K562 (cell line): ENCODE data around the gene CAPN12. TPM values are rescaled to one million over a fixed set of nuclear protein-coding genes. Genes with fewer than 3 reads are reported as not detected.

Experiments
- ATAC-seq: fragments of 200-7000 bp; cut with Tn5 transposase; 3 replicates; pipeline ENCODE4 v1.9.1; 2020; ENCODE audit warnings: moderate library complexity
- BruUV-seq: library from RNA; stranded (reverse); fragments of 400-500 nt; replicated peaks from 2 replicates; lab custom pipeline; 2021; lab: Mats Ljungman, UMichigan
- CTCF ChIA-PET: fragments of 300-600 bp; formaldehyde crosslinking; extraction: SDS; loops from one replicate; lab custom pipeline; 2021; ENCODE audit warnings: low intra/inter-chr PET ratio; lab: Yijun Ruan, JAX
- POLR2A ChIA-PET: fragments of 300-600, 350-650 bp; sonication (Branson Sonifier 250); formaldehyde crosslinking; extraction: SDS; loops from one replicate; lab custom pipeline; 2021; ENCODE audit warnings: antibody characterized with exemption, inconsistent platforms; lab: Yijun Ruan, JAX
- DNase-seq, 4 experiments: peaks; one replicate each; pipeline versions ENCODE4 v3.0.0 to v3.0.0-alpha.2; 2011 to 2018; ENCODE audit warnings: low spot score in 3 of 4, mixed read lengths in 3 of 4; ENCODE audit errors: extremely low read depth in 1 of 4
- FAIRE-seq: peaks from 2 replicates; lab custom pipeline; 2011; peaks lifted over from hg19 to GRCh38; lab: Jason Lieb, UNC
- H2AFZ ChIP-seq: 2 replicates; pipeline ENCODE4 v1.6.0; 2011; ENCODE audit warnings: low read depth, low read length, control low read depth, inconsistent platforms
- H3K27ac ChIP-seq: fragments of 200-600 bp; 3 replicates; pipeline ENCODE4 v1.8.0; 2011; ENCODE audit warnings: low read depth, mild to moderate bottlenecking, control low read depth, inconsistent platforms, low read length, moderate library complexity, mixed read lengths; ENCODE audit errors: extremely low read depth
- H3K27me3 ChIP-seq, 2 experiments: fragments of 300-600 bp in 1 of 2; 2 replicates in 1 of 2; 3 replicates in 1 of 2; pipeline versions ENCODE4 v1.6.0 to v1.8.0; 2011; ENCODE audit warnings: inconsistent platforms in 2 of 2, low read length in 2 of 2, mild to moderate bottlenecking in 1 of 2, mixed read lengths in 1 of 2, moderate library complexity in 1 of 2; ENCODE audit not compliant: control insufficient read depth in 2 of 2, insufficient read depth in 2 of 2
- H3K36me3 ChIP-seq: fragments of 300-600 bp; 3 replicates; pipeline ENCODE4 v1.8.0; 2011; ENCODE audit warnings: mild to moderate bottlenecking, low read length, inconsistent platforms; ENCODE audit not compliant: control insufficient read depth, insufficient read depth
- H3K4me1 ChIP-seq, 2 experiments: fragments of 200-600 bp in 1 of 2; replicated peaks in 1 of 2; 2 replicates in 1 of 2; 3 replicates in 1 of 2; pipeline versions ENCODE4 v1.5.1 to v1.8.0; 2011; ENCODE audit warnings: inconsistent platforms in 2 of 2, low read length in 2 of 2, mild to moderate bottlenecking in 1 of 2, mixed read lengths in 1 of 2, moderate library complexity in 1 of 2; ENCODE audit not compliant: control insufficient read depth in 2 of 2, insufficient read depth in 2 of 2
- H3K4me2 ChIP-seq: 2 replicates; pipeline ENCODE4 v1.6.1; 2011; ENCODE audit warnings: low read length, control low read depth, inconsistent platforms, mixed read lengths; ENCODE audit not compliant: insufficient read depth
- H3K4me3 ChIP-seq: fragments of 200-600 bp; sonication (generic), shearing (Covaris generic); 2 replicates; pipeline ENCODE4 v1.5.1; 2016; ENCODE audit warnings: control low read depth, inconsistent platforms
- H3K79me2 ChIP-seq: fragments of 200-600 bp; 3 replicates; pipeline ENCODE4 v1.8.0; 2011; ENCODE audit warnings: low read length, inconsistent platforms; ENCODE audit not compliant: control insufficient read depth, insufficient read depth
- H3K9ac ChIP-seq, 2 experiments: 2 replicates each; pipeline versions ENCODE4 v1.6.0 to v1.6.1; 2011; ENCODE audit warnings: low read depth in 2 of 2, low read length in 2 of 2, control low read depth in 1 of 2, inconsistent platforms in 1 of 2, mild to moderate bottlenecking in 1 of 2, mixed read lengths in 1 of 2; ENCODE audit not compliant: insufficient read depth in 1 of 2
- H3K9me1 ChIP-seq: one replicate; pipeline ENCODE4 v1.6.0; 2011; ENCODE audit warnings: inconsistent platforms, mild to moderate bottlenecking, low read length, moderate library complexity; ENCODE audit not compliant: control insufficient read depth, insufficient read depth
- H3K9me3 ChIP-seq: replicated peaks from 2 replicates; pipeline ENCODE4 v1.5.1; 2011; ENCODE audit warnings: low read depth, low read length, inconsistent platforms; ENCODE audit not compliant: control insufficient read depth, insufficient read depth
- H4K20me1 ChIP-seq: replicated peaks from 2 replicates; pipeline ENCODE4 v1.6.1; 2011; ENCODE audit warnings: low read length, inconsistent platforms, mixed read lengths; ENCODE audit not compliant: control insufficient read depth, insufficient read depth
- ARID1B ChIP-seq: fragments of 450-650 bp; IDR thresholded peaks from 2 replicates; pipeline ENCODE4 v1.6.1; 2016; ENCODE audit warnings: antibody characterized with exemption, mild to moderate bottlenecking, inconsistent platforms
- CBX3 ChIP-seq, 2 experiments: IDR thresholded peaks; 1 replicate in 1 of 2; 2 replicates in 1 of 2; pipeline ENCODE4 v1.6.1; 2012; ENCODE audit warnings: inconsistent platforms in 2 of 2, low read length in 2 of 2, borderline replicate concordance in 1 of 2, control low read depth in 1 of 2
- CREM ChIP-seq: IDR thresholded peaks from 2 replicates; pipeline ENCODE4 v1.6.1; 2014; ENCODE audit warnings: antibody characterized with exemption, low read depth
- DIDO1 ChIP-seq: fragments of 450-650 bp; IDR thresholded peaks from 2 replicates; pipeline ENCODE4 v1.6.1; 2016; ENCODE audit warnings: low read depth, missing biosample characterization, missing genetic modification characterization
- ILF3 ChIP-seq: fragments of 450-650 bp; IDR thresholded peaks from 2 replicates; pipeline ENCODE4 v1.6.1; 2018; ENCODE audit warnings: antibody characterized with exemption, mild to moderate bottlenecking, moderate library complexity, borderline replicate concordance
- L3MBTL2 ChIP-seq: fragments of 450-650 bp; IDR thresholded peaks from 2 replicates; pipeline ENCODE4 v1.6.1; 2016; ENCODE audit warnings: mild to moderate bottlenecking, moderate library complexity
- MCM3 ChIP-seq: fragments of 450-650 bp; IDR thresholded peaks from 2 replicates; pipeline ENCODE4 v1.6.1; 2016
- NFRKB ChIP-seq: fragments of 450-650 bp; IDR thresholded peaks from 2 replicates; pipeline ENCODE4 v1.6.1; 2016; ENCODE audit warnings: low read depth
- RBFOX2 ChIP-seq: fragments of 200-400 bp; formaldehyde crosslinking; IDR thresholded peaks from 2 replicates; pipeline ENCODE4 v1.6.1; 2017; ENCODE audit warnings: low read depth, mild to moderate bottlenecking, low read length, moderate library complexity
- STAT6 ChIP-seq: sonication (generic); formaldehyde crosslinking; IDR thresholded peaks from 2 replicates; pipeline ENCODE4 v1.8.1; 2023; ENCODE audit warnings: mild to moderate bottlenecking, missing genetic modification reagents
- TSC22D4 ChIP-seq: fragments of 450-650 bp; IDR thresholded peaks from 2 replicates; pipeline ENCODE4 v1.6.1; 2016; ENCODE audit warnings: missing genetic modification characterization, missing biosample characterization, control low read depth
- ZFX ChIP-seq: sonication (generic); formaldehyde crosslinking; IDR thresholded peaks from 2 replicates; pipeline ENCODE4 v1.8.0; 2022; ENCODE audit warnings: mild to moderate bottlenecking, missing genetic modification reagents, moderate library complexity
- ZNF592 ChIP-seq: fragments of 450-650 bp; IDR thresholded peaks from 2 replicates; pipeline ENCODE4 v1.6.1; 2017; ENCODE audit warnings: antibody characterized with exemption, mild to moderate bottlenecking
- WGBS: fragments of 100-300 bp; shearing (Covaris generic); methylation state at CpG from one replicate; pipeline ENCODE4 v1.1.6; 2016; ENCODE audit warnings: low coverage, mixed read lengths; ENCODE audit not compliant: insufficient coverage; ENCODE audit errors: missing lambda C conversion rate; 5-methylcytosine and 5-hydroxymethylcytosine counted together
- in situ Hi-C: fragments of 300-500 bp; cut with MboI; formaldehyde crosslinking; loops from 4 replicates; pipeline ENCODE4 v1.15.0; 2018; ENCODE audit warnings: inconsistent platforms, mixed read lengths
- intact Hi-C: fragments of 100-400 bp; cut with micrococcal nuclease; formaldehyde crosslinking; loops from 2 replicates; pipeline ENCODE4 v1.14.2; 2022
- polyA plus RNA-seq, 8 experiments: library from polyadenylated mRNA; depleted of rRNA in 4 of 8; stranded (reverse) in 5 of 8; unstranded in 3 of 8; fragments of >200 nt; fragmentation: Nextera tagmentation in 2 of 8; fragmentation: Illumina TruSeq in 1 of 8; extraction: Ambion mirVana in 2 of 8; extraction: Trizol in 1 of 8; gene quantifications; 2 replicates each; pipeline versions ENCODE4 v1.2.1 to v1.2.3, GENCODE V29; 2011 to 2014; ENCODE audit warnings: inconsistent platforms in 1 of 8, missing spikeins in 1 of 8
- total RNA-seq, 7 experiments: library from RNA; depleted of rRNA in 6 of 7; stranded (reverse); fragments of >200 nt in 6 of 7; fragmentation: Illumina TruSeq in 2 of 7; extraction: Trizol in 2 of 7; gene quantifications; 2 replicates each; pipeline versions ENCODE4 v1.2.1 to v1.2.3, GENCODE V29; 2011 to 2021; ENCODE audit warnings: low replicate concordance in 1 of 7
- TF ChIP-seq, protein P1 (sequence below), 3 experiments: fragments of 200-800 bp in 1 of 3; sonication (Bioruptor generic) in 1 of 3; sonication (generic) in 1 of 3; formaldehyde crosslinking in 1 of 3; IDR thresholded peaks; 2 replicates each; pipeline versions ENCODE4 v1.6.1 to v1.8.0; 2016 to 2022; ENCODE audit warnings: mild to moderate bottlenecking in 2 of 3, missing compliant biosample characterization in 2 of 3, missing genetic modification characterization in 2 of 3, missing genetic modification reagents in 1 of 3

The CAPN12 gene
- total and polyA plus RNA-seq, 9 of the 15 experiments (the other 6 are each of a cell fraction or from before 2014, with no cell fraction given), result 0.83 to 7.0 (median 1.6) TPM

DNA sequence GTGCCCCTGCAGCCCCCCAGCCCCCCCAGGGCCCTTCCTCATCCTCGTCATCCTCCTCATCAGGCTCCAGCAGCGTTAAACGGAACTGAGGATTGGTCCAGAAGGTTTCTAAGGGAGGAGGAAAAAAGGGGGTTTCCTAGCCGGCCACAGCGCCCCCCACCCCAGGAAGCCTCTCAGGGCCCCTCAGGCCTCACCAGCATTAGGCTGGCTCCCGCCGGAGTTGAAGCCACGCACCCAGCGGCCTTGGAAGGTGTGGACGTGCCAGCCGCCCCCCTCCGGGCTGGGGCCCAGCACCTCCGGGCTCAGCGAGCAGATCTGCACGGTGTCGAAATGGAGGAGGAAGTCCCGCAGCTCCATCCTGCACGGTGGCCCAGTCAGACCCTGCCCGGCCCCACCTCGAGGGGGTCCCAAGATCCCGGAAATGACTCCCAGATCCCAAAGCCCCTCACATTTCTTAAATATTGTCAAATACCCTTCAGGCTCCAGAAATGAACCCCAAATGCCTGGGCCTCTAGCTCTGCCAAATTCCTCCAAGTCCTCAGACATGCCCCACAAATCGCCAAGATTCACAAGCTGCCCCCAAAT lies 6.9 kb downstream of the CAPN12 start:
- Histone ChIP-seq H3K4me1 (peaks cover 19 to 58% of the 10 kb centered on the region in 2 experiments; a peak in 4 of 5 replicates), H3K36me3 (0 out of 3 replicates have a peak, but pooled peaks cover 2% of the 10 kb centered on the region), H3K4me2 (peak overlapping the region; percentile 68), H3K79me2 (peaks cover 8% of the 10 kb centered on the region; the same call in 1 of the 3 replicates), H4K20me1 (0 out of 2 replicates have a peak, but pooled peaks cover 3% of the 10 kb centered on the region), H3K9ac (peak overlapping the region; percentile 50 to 89; a peak in 3 of 4 replicates), H3K9me1 (no peaks in the 10 kb centered on the region), H3K27ac (peak overlapping the region; percentile 48; the same call in 1 of the 3 replicates), H2AFZ (peak overlapping the region; percentile 53), H3K9me3 (no peaks in the 10 kb centered on the region), H3K4me3 (peak overlapping the region; percentile 37), H3K27me3 (no peaks in the 10 kb centered on the region)
- 11% methylated on average over 5 of the region's 22 CpGs for WGBS
- in situ Hi-C loops (no loop called here), intact Hi-C loops (loop anchor here (5.0 to 10.0 kb wide), 3 partner anchors 95 to 197 kb away; partner anchors contain the start of genes ECH1, MRPS12 and SARS2)
- DNase-seq (no peak), FAIRE-seq (no peak), ATAC-seq (no peak)
- BruUV-seq, result no TSS peak
- CTCF ChIA-PET, result no interaction called here
- POLR2A ChIA-PET, result interaction anchor here (0.7 kb wide), 1 partner anchor 11 kb away, joined by 3 read pairs; no protein-coding TSS in a partner anchor
- TF ChIP-seq MCM3 (no peak), TSC22D4 (tag) (no peak), DIDO1 (tag) (no peak), RBFOX2 (0 out of 2 replicates have a peak, but pooled peaks have one; percentile 29), ARID1B (no peak), L3MBTL2 (peak; percentile 41; the same call in 1 of the 2 replicates), ZNF592 (0 out of 2 replicates have a peak, but pooled peaks have one; percentile 25), STAT6 (no peak), ILF3 (no peak), NFRKB (no peak), CBX3 (IDR thresholded peaks at IDR 0.05; ENCODE audit: borderline replicate concordance in 1 of 2, low read length in 2 of 2) (no peak), CREM (no peak), ZFX (CRISPR knock-in tag) (peak; percentile 26)
- TF ChIP-seq, protein P1, sequence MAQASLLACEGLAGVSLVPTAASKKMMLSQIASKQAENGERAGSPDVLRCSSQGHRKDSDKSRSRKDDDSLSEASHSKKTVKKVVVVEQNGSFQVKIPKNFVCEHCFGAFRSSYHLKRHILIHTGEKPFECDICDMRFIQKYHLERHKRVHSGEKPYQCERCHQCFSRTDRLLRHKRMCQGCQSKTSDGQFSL (CRISPR knock-in tag; IDR thresholded peaks at IDR 0.05), result no peak
- TF ChIP-seq, protein P1 (tag; IDR thresholded peaks at IDR 0.05), result 0 out of 4 replicates have a peak, but pooled peaks of 1 of the 2 experiments have one; percentile 48
